Right ventricle myocardium inferior (tissue), 1 donor: ENCODE data around the gene PPHLN1. TPM values are rescaled to one million over a fixed set of nuclear protein-coding genes. Genes with fewer than 3 reads are reported as not detected.
A peak's percentile ranks its signal among the peaks of the same experiment; 100 is the strongest.
"Not testable (repeated sequence)": the region's sequence is repeated elsewhere in the genome, so short reads cannot be mapped to it uniquely, and the experiment has no call there.

Source experiments
- ATAC-seq: fragments of 200-7000 bp; cut with Tn5 transposase; one replicate; pipeline ENCODE4 v1.9.1; 2020; ENCODE audit warnings: mild to moderate bottlenecking, moderate library complexity
- DNase-seq: peaks from one replicate; pipeline ENCODE4 v3.0.0; 2021; ENCODE audit errors: missing footprints
- intact Hi-C: fragments of 100-400 bp; cut with DNase I; formaldehyde crosslinking; loops from one replicate; pipeline ENCODE4 v1.11.0; 2022
- total RNA-seq: library from RNA; stranded (reverse); fragmentation: NEBNext Ultra II Directional; extraction: Animal tissue kit (Norgen Biotek cat#: 25700); gene quantifications from one replicate; pipeline ENCODE4 v1.2.1, GENCODE V29; 2021
- donor health status: DM: no; HTN: yes; CAD: no; lungs with severe emphysema.

The PPHLN1 gene
- total RNA-seq, 1 donor from 2014 or later = 27.3 TPM

DNA sequence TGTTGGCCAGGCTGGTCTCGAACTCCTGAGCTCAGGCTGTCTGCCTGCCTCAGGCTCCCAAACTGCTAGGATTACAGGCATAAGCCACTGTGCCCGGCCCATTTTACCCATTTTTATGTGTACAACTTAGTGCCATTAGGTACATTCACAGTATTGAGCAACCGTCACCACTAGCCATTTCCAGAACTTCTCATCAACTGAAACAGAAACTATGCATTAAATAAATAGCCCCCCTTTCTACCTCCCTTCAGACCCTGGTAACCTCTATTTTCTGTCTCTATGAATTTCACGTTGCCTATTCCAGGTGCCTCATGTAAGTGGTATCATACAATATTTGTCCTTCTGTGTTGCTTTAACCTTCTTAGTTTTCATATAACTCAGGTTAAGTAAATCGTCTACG, 16.0 kb upstream of the PPHLN1 start:
- ATAC-seq = no peak
- DNase-seq = no peak
- intact Hi-C loops = no loop called here

DNA sequence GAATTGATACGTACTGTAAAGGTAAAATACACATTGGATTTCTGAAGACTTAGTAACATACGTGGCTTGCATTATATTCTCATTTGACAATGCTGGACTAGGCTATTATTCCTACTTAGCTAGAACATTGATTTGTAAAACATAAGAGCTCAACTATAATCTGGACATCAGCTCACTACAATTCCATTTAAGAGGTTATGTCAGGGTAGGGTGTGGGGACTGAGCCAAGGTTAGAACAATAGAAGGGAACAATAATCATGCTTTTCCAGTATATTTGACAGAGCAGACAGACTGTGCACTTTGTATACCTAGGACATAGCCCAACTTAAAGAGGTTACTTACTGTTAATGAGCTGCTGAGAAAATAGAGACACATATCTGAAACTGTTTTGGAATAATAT, 10.9 kb upstream of the PPHLN1 start:
- no peak for DNase-seq
- ATAC-seq = no peak
- intact Hi-C loops = no loop called here

DNA sequence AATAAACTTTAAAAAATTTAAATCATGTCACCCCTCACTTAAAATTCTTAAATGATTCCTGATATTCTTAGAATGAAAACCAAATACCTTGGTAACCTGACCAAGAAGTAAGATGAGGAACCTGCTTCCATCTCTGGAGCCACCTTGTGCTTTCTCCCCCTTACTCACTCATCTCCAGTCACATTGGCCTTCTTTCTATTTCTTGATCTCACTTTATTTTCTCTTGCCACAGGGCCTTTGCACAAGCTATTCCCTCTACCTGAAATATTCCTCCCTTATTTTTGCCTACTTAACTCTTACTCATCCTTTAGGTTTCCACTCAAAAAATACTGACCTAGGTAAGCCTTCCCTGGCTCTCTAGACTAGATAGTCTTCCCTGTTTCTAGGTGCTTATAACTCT, 5.2 kb upstream of the PPHLN1 start:
- no peak for DNase-seq
- ATAC-seq = no peak
- intact Hi-C loops = no loop called here

DNA sequence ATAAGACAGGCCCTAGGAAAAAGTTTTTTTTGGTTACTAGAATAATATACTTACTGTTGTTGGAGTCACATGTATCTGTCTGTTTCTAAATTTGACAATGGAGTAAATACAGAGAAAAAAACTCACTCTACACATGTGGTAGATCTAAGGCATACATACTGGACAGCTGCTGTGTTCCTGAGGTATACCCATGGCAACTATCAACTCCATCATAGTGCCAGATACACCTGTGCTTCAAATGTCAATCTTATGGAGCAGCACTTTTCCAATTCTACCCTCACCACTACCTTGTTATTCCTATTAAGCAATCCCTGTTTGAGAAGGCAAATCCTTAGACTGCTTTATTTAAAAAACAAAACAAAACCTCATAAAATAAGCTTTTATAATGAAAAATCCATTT, 3.4 kb upstream of the PPHLN1 start:
- ATAC-seq = no peak
- intact Hi-C loops = no loop called here
- no peak for DNase-seq

DNA sequence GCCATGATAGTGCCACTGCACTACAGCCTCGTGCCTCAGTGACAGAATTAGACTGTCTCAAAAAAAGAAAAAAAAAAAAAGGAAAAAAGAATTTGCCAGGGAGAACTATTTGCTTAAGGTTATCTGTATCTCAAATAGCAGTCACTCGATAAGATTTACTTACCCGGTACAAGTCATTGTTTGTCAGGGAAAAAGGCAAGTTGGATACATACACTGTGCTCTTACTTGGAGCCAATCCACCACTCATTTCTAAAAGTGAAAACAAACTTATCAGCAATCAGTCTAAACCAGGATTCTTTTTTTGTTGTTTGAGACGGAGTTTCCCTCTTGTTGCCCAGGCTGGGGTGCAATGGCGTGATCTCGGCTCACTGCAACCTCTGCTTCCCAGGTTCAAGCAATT, 2.1 kb upstream of the PPHLN1 start:
- intact Hi-C loops = no loop called here

DNA sequence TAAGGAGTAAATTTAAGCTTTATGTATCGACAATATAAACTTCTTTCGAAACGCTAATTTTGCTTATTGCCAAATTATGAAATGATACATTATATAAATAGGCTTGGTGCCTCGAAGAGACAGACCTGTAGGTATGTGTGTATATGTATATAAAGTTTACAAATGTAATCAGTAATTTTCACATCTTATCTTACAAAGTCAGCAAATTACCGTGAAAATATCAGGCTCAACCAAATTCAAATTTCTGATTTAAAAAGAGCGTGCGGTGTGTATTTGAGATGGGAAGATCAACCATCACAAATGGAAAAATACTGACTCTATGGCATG, 678 bp upstream of the PPHLN1 start:
- ATAC-seq (no peak), DNase-seq (no peak)
- intact Hi-C loops = no loop called here

More for the DNA sequence above, 2.1 kb upstream of the PPHLN1 start:
- DNase-seq = no peak
- ATAC-seq = no peak

DNA sequence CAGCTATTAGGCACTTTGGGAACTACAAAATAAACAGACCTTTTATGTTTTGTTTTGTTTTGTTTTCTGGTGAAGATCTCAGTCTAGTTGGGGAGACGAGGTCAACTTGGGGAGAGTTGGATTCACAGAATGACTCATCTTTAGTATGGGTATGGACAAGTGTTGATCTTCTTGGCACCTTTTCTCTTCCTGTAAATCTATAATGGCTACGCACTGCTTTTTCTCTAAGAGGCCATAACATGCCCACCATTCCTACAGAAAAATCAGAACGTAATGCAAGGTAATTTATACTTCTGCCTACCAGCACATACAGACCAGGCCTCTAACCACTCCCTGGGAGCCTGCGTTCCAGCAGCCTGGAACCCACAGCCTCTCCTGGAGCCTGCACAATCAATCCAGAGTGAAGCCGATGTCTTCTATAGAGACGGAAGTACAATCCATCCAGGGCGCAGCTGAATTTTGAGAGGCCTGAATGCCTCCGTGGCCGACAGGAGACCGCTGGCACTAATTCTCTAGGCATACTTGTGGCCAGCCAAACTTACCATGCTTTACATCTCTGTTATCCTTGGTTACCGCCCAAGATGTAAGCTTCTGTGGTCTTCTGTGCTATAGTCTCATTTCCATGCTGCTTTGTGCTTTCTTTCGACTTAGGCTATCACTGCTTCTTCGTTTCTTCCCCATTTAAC, 717 bp downstream of the PPHLN1 start:
- intact Hi-C loops = loop anchor here (2.0 kb wide), 1 partner anchor 88 kb away; the partner anchor contains the start of gene YAF2
- peak; percentile 9 for ATAC-seq
- DNase-seq = no peak

DNA sequence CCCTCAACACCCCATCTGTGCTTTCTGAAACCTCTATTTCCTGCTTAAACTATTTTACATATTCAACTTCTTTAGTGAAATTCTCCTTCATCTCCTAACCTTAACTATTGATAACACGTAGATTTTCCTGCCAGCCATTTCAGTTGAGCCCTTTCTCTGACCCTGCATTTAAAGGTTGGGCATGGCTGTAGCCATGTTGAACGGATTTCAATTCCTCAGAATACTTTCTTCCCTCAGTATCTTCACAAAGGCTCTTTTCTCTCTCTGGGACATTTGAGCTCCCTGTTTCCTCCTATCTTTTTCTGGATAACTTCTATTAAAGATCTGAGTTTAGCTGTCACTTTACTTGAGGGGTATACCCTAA, 1.2 kb downstream of the PPHLN1 start:
- intact Hi-C loops = loop anchor here (2.0 kb wide), 1 partner anchor 88 kb away; the partner anchor contains the start of gene YAF2
- ATAC-seq (no peak), DNase-seq (no peak)

DNA sequence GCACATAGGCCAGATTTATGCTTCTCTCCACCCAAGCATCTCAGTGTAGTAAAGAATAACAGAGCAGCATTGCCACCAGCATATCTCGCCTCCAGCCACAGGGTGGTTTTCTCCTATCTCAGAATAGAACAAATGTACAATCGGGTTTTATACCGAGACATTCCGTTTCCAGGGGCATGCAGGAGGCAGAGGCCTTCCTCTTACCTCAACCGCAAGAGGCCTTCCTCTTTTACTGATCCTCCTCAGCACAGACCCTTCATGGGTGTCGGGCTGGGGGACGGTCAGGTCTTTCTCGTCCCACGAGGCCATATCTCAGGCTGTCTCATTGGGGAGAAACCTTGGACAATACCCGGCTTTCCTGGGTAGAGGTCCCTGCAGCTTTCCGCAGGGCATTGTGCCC, 4.1 kb downstream of the PPHLN1 start:
- intact Hi-C loops, DNase-seq, ATAC-seq: not testable (repeated sequence)

DNA sequence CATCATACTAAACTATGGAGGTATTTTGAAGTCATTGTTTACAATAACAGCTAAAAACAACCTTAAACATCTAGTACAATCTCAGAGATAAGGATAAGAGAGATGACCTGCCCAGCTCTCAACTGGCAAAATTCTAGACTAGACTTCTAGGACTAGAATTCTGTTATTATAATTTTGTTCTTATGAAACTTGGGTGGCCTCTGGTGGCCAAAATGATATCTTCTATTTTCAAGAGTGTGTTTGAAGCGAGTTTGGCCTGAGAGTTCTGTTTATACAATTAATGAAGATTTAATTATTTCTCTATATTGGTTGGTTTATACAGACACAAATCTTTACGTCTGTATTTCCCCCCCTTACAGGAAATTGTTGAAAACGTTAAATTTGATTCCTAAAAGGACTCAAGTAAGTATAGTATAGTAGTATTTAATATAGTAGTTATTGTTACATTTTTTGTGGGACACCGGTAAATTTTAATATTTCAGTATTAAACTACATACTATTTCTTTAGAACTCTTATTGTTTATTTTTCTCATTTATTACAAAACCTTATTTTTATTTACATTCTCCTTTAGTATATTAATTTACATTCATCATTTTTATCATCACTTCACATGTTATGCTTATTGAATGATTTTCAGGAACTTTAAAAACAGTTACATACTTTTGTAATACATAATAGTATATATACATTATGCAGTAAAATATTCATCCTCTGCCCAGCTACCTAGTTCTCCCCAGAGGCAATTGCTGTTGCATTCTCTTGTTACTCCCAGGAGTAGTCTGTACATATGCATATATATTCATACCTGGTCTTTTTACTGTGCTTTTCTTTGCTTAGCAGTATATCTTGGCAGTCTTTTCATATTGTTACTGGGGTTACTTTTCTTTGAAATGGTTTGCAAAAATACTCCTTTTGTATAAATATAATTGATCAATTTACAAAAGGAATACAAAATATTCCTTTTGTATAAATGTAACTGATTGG, 6.6 kb downstream of the PPHLN1 start:
- no peak for DNase-seq
- intact Hi-C loops = loop anchor here (2.0 kb wide), 1 partner anchor 204 kb away; no protein-coding TSS in a partner anchor
- peak; percentile 44 for ATAC-seq

DNA sequence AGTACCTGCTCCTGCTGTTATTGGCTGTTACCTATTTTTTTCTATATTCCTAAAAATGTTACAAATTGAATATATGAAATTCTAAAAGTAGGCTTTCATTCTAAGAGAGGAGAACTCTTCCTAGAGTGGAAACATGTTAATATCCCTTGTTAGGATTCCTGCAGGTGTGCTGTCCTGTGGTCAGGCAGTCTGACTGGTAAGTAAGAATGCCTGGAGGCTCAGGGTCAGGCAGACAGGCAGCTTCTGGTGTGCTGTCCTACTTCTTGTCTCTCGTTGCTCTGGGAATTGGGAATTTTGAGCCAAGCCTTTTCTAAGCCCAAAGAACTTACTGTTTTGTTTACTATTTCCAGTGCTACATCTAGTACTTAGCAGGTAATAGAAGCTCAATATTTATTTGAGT, 10.3 kb downstream of the PPHLN1 start:
- no peak for ATAC-seq
- intact Hi-C loops = no loop called here

DNA sequence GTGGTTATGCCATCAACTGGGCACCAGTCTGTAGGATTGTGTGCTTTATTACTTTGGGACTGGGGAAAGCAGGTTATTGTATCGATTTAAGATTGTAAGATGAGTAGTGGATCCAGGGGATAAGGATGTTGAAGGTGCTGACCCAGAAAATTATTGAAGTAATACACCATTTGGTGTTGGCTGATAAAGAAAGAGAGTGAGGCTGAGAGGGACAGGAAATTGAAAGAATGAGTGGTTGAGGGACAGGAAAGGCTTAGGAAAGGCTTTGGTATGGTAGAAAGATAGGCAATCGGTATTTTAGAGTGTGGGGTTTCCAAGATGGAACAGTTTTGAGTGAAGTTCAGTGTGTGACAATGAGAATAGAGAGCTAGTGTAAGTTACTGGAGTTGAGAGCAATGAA, 12.3 kb downstream of the PPHLN1 start:
- intact Hi-C loops = no loop called here
- no peak for ATAC-seq
- DNase-seq = no peak

More for the DNA sequence above, 10.3 kb downstream of the PPHLN1 start:
- DNase-seq = no peak

DNA sequence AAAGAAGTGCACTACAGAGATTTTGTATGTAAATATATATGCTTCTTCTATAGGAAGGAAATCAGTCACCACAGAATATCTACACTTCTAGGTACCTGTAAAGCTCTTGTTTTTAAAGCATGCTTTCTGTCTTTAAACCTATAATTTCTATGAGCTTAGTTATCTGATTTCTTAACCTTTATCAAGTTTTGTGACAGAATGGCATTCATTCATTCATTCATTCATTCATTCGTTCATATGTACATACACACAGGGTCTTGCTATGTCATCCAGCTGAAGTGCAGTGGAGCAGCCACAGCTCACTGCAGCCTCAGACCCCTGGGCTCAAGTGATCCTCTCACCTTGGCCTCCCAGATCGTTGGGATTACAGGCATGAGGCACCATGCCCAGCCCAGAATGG, 16.1 kb downstream of the PPHLN1 start:
- DNase-seq (no peak), ATAC-seq (no peak)
- intact Hi-C loops = no loop called here

DNA sequence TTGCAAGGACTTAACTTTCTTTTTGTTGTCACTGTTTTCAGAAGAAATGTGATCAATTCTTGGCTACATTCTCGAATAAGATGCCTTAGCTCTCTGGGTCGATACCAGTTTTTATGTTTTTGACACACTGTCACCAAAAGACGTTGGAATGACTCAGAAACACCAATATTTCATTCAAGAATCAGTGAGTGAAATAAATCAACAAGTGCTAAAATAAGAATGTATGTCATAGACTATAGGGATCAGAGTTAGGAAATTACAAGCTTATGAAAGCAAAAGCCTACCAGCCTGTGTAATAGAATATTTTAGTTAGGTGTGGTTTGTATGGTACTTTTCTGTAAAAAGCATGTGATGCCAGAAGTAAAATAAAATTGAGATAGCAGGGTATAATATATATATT, 17.8 kb downstream of the PPHLN1 start:
- intact Hi-C loops = no loop called here
- DNase-seq = no peak

DNA sequence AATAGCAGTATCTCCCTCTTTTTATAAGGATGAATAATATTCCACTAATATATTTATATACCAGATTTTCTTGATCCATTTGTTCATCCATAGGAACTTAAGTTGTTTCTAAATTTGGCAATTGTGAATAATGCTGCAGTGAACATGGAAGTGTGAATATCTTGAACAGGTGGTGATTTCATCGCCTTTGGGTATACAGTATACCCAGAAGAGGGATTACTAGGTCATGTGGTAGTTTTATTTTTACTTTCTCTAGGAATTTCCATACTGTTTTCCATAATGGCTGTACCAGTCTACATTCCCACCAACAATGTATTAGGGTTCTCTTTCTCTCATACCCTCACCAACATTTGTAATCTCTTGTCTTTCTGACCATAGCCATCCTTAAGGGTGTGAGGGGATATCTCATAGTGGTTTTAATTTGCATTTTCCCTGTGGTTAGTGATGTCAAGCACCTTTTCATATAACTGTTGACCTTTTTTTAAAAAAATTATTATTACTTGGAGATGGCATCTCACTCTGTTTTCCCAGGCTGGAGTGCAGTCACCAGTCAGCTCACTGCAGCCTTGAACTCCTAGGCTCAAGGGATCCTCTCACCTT, 20.5 kb downstream of the PPHLN1 start:
- DNase-seq = no peak
- no peak for ATAC-seq
- intact Hi-C loops = no loop called here

More for the DNA sequence above, 17.8 kb downstream of the PPHLN1 start:
- ATAC-seq = no peak

DNA sequence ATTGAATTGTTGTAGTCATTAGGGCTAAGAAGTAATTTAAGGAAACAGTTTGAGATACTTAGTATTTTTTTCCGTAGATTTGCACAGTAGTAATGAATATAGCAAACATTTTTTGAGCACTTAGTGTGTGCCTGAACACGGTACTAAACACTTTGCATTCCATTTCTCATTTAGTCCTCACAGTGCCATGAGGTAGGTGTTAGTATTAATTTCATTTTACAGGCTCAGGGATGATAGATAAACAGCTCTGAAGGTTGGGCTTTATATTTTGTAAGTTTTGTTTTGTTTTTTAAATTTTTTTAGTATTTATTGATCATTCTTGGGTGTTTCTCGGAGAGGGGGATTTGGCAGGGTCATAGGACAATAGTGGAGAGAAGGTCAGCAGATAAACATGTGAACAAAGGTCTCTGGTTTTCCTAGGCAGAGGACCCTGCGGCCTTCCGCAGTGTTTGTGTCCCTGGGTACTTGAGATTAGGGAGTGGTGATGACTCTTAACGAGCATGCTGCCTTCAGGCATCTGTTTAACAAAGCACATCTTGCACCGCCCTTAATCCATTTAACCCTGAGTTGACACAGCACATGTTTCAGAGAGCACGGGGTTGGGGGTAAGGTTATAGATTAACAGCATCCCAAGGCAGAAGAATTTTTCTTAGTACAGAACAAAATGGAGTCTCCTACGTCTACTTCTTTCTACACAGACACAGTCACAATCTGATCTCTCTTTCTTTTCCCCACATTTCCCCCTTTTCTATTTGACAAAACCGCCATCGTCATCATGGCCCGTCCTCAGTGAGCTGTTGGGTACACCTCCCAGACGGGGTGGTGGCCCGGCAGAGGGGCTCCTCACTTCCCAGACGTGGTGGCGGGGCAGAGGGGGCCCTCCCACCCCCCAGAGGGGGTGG, 23.4 kb downstream of the PPHLN1 start:
- ATAC-seq, intact Hi-C loops, DNase-seq: not testable (repeated sequence)

DNA sequence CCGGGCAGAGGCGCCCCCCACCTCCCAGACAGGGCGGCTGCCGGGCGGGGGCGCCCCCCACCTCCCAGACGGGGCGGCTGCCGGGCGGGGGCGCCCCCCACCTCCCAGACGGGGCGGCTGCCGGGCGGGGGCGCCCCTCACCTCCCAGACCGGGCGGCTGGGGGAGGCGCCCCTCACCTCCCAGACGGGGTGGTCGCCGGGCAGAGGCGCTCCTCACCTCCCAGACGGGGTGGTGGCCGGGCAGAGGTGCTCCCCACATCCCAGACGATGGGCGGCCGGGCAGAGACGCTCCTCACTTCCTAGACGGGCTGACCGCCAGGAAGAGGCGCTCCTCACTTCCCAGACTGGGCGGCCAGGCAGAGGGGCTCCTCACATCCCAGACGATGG, 24.0 kb downstream of the PPHLN1 start:
- intact Hi-C loops, DNase-seq, ATAC-seq: not testable (repeated sequence)

DNA sequence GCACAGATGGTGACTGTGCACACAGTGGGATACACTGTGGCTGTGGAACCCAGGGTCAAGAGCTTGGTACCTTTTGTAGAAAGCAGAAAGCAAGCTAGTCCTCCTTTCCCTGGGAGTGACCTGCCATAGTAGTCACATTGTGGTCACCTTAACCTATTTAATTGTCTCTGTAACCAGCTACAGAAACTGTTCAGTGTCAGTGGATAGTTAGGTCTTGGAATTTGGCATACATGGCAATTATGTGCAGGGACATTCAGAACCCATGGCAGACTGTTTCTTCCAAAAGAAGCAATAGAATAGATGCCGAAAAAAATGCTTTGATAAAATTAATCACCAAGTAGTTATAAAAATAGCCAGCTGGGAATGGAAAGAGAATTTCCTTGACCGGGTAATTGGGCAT, 30.4 kb downstream of the PPHLN1 start:
- DNase-seq = no peak
- intact Hi-C loops = no loop called here
- peak; percentile 42 for ATAC-seq
